GM21360 (cell line): Measurements from ENCODE around the gene PLAC8.
"Not testable (repeated sequence)": the region's sequence is repeated elsewhere in the genome, so short reads cannot be mapped to it uniquely, and the experiment has no call there.

Experiments used
- ATAC-seq: cut with Tn5 transposase; IDR thresholded peaks from one replicate; pipeline ENCODE4 v1.9.1; 2021; ENCODE audit warnings: mild to moderate bottlenecking, moderate library complexity; ENCODE audit not compliant: unreplicated experiment

The PLAC8 gene, protein sequence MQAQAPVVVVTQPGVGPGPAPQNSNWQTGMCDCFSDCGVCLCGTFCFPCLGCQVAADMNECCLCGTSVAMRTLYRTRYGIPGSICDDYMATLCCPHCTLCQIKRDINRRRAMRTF

DNA sequence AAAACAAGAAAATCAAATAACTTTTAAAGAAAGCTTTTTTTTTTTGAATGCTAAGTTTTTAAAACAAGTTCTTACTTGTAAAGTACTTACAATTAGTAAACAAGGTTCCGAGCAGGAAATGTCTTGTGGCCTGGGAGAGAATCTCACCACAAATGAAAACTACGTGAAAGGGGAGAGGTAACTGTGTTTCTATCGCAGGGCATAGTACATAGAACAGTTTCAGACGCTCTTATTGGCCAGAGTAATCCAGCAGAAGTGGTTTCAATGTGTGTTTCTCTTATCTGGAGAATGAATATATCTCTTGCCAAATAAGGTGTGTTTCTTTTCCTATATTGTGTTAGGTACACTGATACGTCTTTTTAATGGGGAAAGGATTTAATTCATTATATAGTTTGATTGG, at the start of gene PLAC8:
Gene PLAC8 (minus strand): TSS at position 154 of the 400 bp plus-strand sequence. CDS start 6,808 bp downstream, outside the sequence.
- peak; percentile 40 for ATAC-seq

DNA sequence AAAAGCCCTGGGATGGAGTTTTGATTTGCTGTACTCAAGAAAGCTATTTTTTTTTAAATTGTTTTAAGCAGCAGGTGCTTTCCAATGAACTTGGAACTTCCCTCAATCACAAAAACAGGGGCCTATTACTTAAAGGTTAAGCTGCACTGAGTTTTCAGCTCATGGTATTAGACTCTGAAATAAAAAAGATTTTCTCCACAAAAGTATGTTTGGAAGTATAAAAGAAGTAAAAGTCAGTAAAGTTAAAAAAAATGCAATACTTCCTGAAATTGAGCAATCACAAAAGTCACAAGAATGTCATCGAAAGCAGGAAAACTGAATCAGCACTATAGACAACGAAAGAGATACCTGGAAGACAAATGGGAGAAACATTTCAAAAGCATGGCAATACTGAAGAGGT, 38.9 kb upstream of the PLAC8 start:
- no peak for ATAC-seq

DNA sequence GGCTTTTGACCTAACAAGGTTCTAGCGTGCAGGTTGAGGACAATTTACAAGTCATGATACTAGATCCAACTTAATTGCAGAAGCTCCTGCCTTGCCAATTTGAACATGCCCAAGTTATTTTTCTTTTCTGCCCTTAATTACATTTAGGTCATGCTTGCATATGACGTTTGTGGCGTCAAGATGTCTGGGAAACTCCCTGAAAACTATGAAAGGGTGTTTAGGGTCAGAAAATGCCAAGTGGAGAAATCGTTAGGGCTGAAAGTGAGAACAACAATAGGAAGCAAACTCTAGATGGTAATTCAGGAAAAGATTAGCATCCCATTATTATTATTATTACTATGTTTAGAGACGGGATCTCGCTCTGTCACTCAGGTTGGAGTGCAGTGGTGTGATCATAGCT, 38.2 kb upstream of the PLAC8 start:
- no peak for ATAC-seq

DNA sequence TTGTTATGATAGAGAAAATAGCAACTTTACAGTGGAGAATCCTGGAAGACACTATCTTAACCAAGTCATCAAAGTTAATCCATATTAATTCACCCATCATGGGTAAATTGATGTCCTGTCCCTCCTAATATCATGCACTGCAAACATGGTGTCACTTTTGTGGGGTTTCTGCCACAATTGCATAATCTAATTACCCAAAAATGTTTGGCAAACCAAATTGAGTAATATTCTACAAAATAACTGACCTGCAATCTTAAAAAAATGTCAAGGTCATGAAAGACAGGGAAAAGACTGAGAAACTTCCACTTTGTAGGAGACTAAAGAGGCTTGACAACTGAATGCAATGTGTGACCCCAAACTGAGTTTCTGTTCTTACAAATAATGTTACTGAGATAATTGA, 37.1 kb upstream of the PLAC8 start:
- no peak for ATAC-seq

DNA sequence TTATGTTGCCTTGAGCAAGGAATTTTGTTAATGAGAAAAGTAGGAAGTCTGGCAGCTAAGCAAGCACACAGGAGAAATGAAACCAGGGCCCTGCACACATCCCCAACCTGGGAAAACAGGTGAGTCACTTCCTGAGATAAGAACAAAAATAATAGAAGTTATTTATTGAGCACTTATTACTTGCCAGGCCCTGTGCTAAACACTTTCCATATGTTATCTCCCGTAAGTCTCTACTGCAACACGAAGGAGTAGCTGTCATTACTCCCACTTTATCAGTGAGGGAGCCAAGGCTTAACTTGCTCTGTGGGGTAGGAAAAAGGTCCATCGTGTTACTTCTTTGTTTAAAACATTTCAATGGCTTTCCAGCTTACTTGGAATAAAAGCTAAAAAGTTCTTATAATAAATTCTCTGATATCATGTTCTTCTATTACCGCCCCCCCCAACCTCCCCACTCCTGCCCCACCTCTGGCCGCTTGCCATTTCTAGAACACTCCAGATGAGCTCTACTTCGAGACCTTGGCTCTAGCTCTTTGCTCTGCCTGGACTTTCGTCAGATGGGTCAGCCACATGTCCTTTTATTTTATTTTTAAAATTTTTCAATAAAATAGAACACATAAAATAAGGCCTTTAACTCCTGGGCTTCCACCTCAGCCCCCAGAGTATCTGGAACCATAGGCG, 36.3 kb upstream of the PLAC8 start:
- no peak for ATAC-seq

DNA sequence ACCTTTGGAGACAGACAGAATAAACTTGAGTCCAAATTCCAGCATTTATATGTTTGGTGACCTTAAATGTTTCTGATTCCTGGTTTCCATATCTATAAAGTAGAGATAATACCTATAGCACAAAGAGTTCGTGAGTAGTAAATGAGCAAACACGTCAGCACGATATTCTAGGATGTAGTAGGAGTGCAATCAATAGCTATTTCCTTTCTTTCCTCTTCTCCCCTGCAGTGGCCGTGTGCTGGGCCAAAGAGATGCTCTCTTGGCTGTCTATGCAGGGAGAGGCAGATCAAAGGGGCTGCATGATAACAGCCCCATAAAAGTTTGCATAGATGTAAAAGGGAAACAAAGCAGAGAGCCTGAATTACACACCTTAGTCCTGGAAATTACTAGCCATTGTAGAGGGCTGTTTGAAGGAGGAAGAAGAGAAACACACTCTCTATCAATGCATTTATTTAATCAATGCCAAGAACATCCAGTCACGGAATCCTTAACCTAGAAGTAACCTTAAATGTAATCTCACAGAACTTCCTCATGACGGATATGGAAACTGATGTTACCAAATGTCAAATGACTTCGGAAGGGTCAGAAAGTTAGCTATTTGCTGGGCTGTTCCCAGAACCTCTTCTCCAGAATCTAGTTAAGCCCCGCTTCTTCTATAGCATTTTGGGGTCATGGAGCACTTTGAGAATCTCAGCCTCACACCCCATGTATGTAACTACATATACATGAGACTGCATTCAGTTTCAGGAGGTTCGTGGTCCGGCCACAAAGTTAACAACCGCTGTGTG, 35.5 kb upstream of the PLAC8 start:
- no peak for ATAC-seq

DNA sequence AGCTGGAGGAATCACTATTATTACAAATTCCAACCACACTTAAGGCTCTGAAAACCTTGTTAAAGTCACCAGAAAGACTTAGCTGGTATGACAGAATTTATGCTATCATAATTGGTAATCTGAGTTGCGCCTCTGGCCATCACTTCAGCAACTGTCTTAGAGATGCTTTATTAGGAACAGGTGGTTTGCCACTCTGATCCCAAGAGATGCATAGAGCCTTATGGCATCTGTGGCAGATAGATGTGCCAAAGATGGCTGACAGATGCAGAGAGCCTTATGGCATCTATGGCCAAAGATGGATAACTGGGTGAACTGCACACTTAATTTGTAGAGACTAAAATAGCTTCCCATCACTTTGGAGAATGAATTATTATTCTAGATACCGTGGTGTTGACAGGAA, 32.3 kb upstream of the PLAC8 start:
- ATAC-seq: no peak

DNA sequence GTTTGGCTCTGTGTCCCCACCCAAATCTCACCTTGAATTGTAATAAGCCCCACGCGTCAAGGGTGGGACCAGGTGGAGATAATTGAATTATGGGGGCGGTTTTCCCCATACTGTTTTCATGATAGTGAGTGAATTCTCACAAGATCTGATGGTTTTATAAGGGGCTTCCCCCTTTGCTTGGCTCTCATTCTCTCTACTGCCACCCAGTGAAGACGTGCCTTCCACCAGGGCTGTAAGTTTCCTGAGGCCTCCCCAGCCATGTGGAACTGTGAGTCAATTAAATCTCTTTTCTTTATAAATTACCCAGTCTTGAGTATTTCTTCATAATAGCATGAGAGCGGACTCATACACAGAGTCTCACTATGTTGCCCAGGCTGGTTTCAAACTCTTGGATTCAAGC, 31.2 kb upstream of the PLAC8 start:
- not testable (repeated sequence) for ATAC-seq

DNA sequence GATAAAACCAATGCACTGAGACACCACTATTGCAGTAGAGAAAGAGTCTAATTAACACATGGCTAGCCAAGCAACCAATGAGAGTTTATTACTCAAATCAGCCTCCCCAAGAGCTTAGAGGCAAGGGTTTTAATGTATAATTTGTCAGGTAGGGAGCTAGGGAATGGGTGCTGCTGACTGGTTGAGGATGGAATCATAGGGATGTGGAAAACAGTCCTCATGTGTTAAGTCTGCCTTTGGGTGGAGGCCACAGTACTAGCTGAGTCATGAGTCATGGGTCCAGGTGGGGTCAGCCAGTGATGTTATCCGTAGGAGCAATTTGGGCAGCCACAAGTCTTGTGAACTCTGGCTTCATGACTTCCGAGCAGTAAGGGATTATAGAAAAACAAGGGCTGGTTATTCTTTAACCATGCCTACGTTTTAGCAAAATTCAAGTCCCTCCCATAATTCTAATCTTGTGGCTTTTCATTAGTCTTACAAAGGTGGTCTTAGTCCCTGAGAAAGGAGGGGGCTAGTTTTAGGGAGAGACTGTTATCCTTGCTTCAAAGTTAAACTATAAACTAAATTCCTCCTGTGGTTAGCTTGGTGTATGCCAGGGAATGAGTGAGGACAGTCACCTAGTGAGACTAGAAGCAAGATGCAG, 25.1 kb upstream of the PLAC8 start:
- no peak for ATAC-seq

DNA sequence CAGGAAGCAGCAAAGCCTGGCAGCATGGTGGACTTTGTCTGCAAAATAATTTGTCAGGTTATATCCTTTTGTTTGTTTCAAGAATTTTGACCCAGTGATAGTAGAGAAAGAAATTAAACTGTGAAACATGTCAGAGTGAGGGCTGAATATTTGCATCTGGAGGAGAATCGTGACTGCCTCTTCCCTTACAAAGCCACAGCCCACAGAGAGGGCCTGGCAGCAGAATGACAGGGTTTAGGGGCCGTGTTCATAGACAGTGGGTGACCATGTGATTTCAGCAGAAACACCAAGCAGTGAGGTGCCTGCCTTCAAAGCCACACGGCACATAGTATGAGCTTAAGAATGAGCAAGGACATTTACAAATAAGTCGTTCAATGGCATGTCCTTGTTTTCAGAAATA, 24.4 kb upstream of the PLAC8 start:
- ATAC-seq: no peak

DNA sequence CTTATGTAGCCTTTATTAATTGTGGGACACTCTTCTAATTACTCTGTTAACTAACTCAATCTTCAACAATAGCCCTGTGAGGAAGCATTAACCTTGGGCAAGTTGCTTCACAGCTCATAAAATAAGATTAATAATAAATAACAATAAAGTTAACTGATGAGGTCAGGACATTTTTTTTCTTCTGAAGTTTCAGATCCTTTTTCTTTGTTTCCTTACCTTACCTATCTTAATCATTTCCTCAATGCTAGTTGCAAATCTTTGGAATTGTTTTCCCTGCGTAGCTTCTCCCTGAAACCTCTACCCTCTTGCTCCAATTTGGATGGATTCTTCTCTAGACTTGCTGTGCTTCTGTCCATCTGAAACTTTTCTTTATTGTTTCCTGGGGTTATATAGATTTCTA, 17.5 kb upstream of the PLAC8 start:
- no peak for ATAC-seq

DNA sequence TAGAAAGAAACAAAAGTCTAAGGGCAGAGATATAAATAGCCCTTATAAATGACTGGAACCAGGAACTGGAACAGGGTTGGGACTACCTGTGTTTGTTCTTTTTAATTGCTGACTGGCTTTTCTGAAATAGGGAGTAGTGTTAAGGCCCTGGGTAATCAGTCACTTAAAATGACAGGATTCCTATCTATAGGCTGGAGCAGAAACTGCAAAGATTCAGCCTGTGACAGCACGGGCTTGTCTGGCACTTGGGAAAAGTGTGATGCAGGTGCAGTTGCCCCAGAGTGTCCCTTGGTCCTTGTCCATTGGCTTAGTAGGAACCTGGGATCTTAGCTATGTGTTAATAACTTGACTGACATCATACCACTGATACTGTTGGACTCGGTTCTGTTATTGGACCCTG, 14.7 kb upstream of the PLAC8 start:
- no peak for ATAC-seq

DNA sequence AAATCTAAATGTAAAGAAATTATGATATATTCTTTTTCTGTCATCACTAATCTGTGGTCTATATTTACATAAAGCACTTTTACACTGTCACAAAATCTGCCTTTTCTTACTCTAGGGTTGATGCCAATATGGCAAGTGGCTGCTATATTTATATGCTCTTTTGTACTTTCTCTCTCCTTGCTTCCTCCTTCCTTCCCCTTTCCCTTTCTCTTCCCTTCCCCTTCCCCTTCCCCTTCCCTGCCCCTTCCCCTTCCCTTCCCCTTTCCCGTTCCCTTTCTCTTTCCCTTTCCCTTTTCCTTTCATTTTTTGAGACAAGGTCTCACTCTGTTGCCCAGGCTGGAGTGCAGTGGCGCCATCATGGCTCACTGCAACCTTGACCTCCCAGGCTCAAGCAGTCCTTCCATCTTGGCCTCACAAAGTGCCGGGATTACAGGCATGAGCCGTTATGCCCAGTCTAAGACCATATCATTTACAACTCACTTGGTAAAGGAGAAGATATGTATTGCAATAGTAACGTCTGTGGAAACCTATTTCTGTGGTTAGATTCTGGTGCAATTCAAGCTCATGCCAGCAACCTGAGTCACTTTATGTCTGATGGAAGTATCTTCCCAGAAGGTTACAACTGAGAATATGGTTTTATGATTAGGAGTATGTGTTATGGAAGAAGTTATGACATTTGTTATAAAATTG, 13.9 kb upstream of the PLAC8 start:
- no peak for ATAC-seq

DNA sequence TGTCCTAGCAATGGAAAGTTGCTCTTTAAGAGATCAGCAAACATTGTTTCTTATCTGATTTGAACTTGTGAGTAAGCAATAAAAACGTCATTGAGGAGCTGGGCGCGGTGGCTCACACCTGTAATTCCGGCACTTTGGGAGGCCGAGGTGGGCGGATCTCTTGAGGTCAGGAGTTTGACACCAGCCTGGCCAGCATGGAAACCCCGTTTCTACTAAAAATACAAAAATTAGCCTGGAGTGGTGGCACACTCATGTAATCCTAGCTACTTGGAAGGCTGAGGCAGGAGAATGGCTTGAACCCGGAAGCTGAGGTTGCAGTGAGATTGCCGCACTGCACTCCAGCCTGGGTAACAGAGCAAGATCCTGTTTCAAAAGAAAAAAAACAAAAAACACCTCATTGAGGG, 11.2 kb upstream of the PLAC8 start:
- ATAC-seq: no peak

DNA sequence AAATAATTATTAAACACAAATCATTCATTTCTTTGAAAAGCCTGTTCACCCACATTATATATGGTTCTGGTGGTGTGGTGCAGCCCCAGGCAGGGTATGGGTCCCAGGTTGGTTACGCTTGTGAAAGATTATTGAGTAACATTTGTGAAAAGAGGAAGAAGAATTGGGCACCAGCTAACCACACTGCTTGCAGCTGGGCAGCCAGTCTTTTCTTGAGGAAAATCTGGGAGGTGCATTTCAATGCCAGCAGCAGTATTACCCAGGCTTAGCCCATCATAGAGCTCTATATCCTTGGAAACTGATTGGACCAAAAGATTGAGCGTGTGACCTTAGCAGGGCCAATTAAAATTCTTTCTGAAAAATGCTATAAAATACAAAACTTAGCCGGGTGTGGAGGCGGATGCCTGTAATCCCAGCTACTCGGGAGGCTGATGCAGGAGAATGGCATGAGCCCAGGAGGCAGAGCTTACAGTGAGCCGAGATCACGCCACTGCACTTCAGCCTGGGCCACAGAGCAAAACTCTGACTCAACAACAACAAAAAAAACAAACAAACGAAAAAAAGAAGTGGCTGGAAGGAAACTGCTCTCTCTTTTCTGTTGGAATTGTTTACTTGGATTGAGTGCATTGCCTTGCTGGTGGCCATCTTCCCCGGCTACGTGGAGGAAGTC, 9.7 kb upstream of the PLAC8 start:
- no peak for ATAC-seq

DNA sequence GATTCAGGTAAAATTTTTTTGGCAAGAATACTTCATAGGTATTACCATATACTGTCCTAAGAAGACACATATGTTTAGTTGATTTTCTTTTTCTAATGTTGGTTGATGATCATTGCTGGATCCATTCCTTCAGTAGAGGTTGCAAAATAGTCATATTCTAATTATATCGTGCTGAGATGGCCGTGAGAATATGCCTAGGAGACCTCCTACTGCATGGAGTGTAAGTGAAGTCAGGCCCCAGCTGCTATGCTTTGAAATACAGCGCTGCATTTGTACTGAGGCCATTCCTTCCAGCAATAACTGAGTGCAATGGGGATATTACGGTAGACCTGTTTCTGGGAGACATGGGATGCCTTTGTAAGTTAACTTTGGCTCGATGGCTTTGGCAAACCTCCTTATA, 6.7 kb upstream of the PLAC8 start:
- ATAC-seq: no peak

DNA sequence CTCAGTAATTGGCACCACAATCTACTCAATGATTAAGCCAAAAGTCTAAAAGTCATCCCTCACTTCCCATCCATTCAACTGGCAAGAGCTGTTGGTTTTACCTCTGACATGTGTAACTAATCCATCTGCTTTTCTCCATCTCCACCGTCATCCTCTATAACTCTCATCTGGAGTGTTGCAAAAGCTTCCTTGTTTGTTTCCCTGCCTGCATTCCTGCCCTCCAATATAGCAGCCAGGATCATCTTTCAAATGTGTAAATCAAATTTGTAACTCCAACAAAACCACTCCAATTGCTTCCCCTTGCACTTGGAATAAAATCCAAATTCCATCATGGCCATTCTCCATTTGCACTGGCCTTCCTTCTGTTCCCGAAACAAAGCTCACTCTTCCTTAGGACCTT, 4.3 kb upstream of the PLAC8 start:
- ATAC-seq: no peak

DNA sequence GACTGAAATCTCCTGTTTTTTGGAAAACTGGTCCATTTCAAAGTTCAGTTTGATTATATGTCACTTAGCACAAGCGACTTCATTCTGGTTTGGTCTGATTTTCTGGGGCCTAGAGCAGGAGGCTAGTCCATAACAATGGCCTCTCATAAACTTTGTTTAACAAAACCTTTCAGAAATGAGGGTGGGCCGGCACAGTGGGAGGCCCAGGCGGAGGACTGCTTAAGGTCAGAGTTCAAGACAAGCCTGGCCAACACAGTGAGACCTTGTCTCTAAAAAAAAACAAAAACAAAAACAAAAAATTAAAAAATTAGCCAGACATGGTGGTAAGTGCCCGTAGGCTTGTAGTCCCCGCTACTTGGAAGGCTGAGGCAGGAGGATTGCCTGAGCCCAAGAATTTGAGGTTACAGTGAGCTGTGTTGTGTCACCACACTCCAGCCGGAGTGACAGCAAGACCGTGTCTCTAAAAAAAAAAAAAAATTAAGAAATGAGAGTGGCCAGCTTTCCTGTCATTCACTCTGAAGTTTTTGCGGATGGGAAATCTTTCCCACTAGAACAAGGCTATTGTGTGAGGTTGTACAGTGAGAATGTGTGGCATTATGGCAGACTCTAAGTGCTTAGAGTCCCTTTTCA, 1.2 kb upstream of the PLAC8 start:
- no peak for ATAC-seq

DNA sequence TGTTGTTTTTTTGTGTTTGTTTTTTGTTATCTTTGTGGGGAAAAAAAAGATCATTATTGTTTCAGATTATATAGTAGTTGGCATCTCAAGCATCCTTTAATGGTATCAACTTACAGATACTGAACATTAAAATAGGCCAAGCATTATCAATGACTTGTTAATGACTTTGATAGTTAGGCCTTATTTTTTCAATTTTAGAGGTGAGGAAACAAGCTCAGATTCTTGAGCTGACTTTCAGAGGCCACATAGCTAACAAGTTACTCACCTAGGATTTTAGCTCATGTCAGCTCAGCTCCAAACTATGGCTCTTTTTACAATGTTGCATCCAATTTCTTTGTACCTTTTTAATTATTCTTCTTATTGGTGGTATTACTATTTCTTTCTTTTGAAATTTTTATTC, 471 bp upstream of the PLAC8 start:
- ATAC-seq: no peak

DNA sequence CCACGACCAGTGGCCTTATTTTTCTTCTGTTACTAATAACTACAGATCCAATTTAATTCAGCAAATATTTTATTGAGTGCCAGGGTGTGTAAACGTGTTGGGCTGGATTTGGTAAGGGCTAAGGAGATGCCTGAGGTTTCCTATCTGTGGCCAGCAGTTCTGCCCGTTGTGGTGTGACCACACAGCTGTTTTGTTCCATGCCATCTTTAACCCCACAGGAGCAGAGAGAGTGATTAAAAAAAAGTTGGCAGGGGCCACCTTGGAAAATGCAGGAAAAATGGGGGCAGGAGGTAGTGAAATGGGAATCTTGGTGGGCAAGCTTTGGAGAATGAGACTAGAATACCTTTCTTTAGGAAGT, 1.1 kb downstream of the PLAC8 start:
- ATAC-seq: no peak
